OCI-LY7 (cell line): ENCODE data around the gene MMP21. TPM values are rescaled to one million over a fixed set of nuclear protein-coding genes. Genes with fewer than 3 reads are reported as not detected.

Experiments
- BruUV-seq: library from RNA; stranded (reverse); fragments of 400-500 nt; replicated peaks from 2 replicates; lab custom pipeline; 2021; lab: Mats Ljungman, UMichigan
- CTCF ChIA-PET: fragments of 300-600 bp; sonication (Branson Sonifier 250); formaldehyde crosslinking; loops from one replicate; lab custom pipeline; 2022; ENCODE audit warnings: antibody characterized with exemption; ENCODE audit not compliant: unreplicated experiment; lab: Charles Lee
- POLR2A ChIA-PET: fragments of 300-600 bp; sonication (Branson Sonifier 250); formaldehyde crosslinking; loops from one replicate; lab custom pipeline; 2022; ENCODE audit warnings: antibody characterized with exemption; lab: Charles Lee
- DNase-seq: peaks from one replicate; pipeline ENCODE4 v3.0.0-alpha.2; 2015; ENCODE audit warnings: low spot score
- H2AFZ ChIP-seq: fragments of 200-600 bp; sonication (generic), shearing (Covaris generic); 2 replicates; pipeline ENCODE4 v1.6.1; 2014; ENCODE audit warnings: mild to moderate bottlenecking, antibody characterized with exemption, low read length, moderate library complexity
- H3K27ac ChIP-seq: fragments of 200-600 bp; sonication (generic); 2 replicates; pipeline ENCODE4 v1.5.1; 2014; ENCODE audit warnings: mixed run types, low read depth, mild to moderate bottlenecking, moderate library complexity, low read length, inconsistent platforms; ENCODE audit not compliant: poor library complexity, severe bottlenecking
- H3K36me3 ChIP-seq: fragments of 200-600 bp; sonication (generic); 2 replicates; pipeline ENCODE4 v1.6.1; 2014; ENCODE audit warnings: mild to moderate bottlenecking, antibody characterized with exemption, low read length, moderate library complexity, mixed read lengths; ENCODE audit not compliant: insufficient read depth
- H3K4me1 ChIP-seq: fragments of 200-600 bp; sonication (generic); 2 replicates; pipeline ENCODE4 v1.5.1; 2014; ENCODE audit warnings: mild to moderate bottlenecking, low read length; ENCODE audit not compliant: insufficient read depth, poor library complexity, severe bottlenecking
- H3K4me2 ChIP-seq: fragments of 200-600 bp; sonication (generic); 2 replicates; pipeline ENCODE4 v1.6.1; 2014; ENCODE audit warnings: mild to moderate bottlenecking, low read length
- H3K4me3 ChIP-seq: fragments of 200-600 bp; sonication (generic); 2 replicates; pipeline ENCODE4 v1.5.1; 2014; ENCODE audit warnings: mild to moderate bottlenecking, low read depth, low read length; ENCODE audit not compliant: poor library complexity, severe bottlenecking
- H3K79me2 ChIP-seq: fragments of 200-600 bp; sonication (generic); 2 replicates; pipeline ENCODE4 v1.6.1; 2016; ENCODE audit warnings: low read depth, mild to moderate bottlenecking, low read length, moderate library complexity, mixed read lengths; ENCODE audit not compliant: insufficient read depth
- H3K9me2 ChIP-seq: fragments of 200-600 bp; sonication (generic); 2 replicates; pipeline ENCODE4 v1.6.1; 2016; ENCODE audit warnings: mild to moderate bottlenecking, low read length, mixed read lengths; ENCODE audit not compliant: insufficient read depth
- H3K9me3 ChIP-seq: fragments of 200-600 bp; sonication (generic); 2 replicates; pipeline ENCODE4 v1.6.1; 2014; ENCODE audit warnings: mild to moderate bottlenecking, mixed run types, low read length, mixed read lengths
- H4K20me1 ChIP-seq: fragments of 200-600 bp; sonication (generic); 2 replicates; pipeline ENCODE4 v1.6.1; 2014; ENCODE audit warnings: mild to moderate bottlenecking, antibody characterized with exemption, low read length, moderate library complexity, mixed read lengths; ENCODE audit not compliant: insufficient read depth
- EZH2phosphoT487 ChIP-seq: fragments of 200-600 bp; sonication (generic); IDR thresholded peaks from 2 replicates; pipeline ENCODE4 v1.6.1; 2018; ENCODE audit warnings: low read depth, borderline replicate concordance, mild to moderate bottlenecking, mixed run types, antibody characterized with exemption, low read length, moderate library complexity, mixed read lengths
- intact Hi-C: fragments of 100-400 bp; cut with micrococcal nuclease; formaldehyde crosslinking; loops from one replicate; pipeline ENCODE4 v1.10.0; 2022; ENCODE audit not compliant: unreplicated experiment
- total RNA-seq, 2 experiments: library from RNA; depleted of rRNA in 1 of 2; stranded (reverse); fragments of >200 nt in 1 of 2; shearing (Covaris generic) in 1 of 2; gene quantifications; 2 replicates each; pipeline ENCODE4 v1.2.3, GENCODE V29; 2014 to 2022
- TF ChIP-seq, protein P1 (sequence below): fragments of 200-600 bp; sonication (generic); conservative IDR thresholded peaks from 2 replicates; pipeline ENCODE4 v1.5.1; 2014; ENCODE audit warnings: mild to moderate bottlenecking, antibody characterized with exemption, low read length, moderate library complexity, mixed read lengths

MMP21 gene
- total RNA-seq, 2 experiments from 2014 or later: not detected

DNA sequence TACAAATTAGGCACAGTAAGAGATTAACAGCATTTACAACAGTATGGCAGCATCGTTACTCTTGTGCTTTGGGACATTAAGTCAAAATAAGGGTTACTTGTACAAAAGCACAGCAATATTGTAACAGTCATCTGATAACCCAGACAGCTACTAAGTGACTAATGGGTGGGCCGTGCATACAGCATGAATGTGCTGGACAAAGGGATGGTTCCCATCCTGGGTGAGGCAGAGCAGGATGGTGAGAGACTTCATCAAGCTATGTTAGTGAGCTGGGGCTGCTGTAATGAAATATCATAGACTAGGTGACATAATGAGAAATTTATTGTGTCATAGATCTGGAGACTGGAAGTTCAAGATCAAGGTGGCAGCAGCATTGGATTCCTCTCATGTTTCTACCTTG is 30.7 kb downstream of the MMP21 start:
- H3K79me2 ChIP-seq: no peaks in the 10 kb centered on the region
- no peak overlapping the region for H2AFZ ChIP-seq
- intact Hi-C loops: no loop called here
- no peak overlapping the region for H3K4me2 ChIP-seq
- H3K9me2 ChIP-seq: no peaks in the 10 kb centered on the region
- H3K9me3 ChIP-seq: no peaks in the 10 kb centered on the region
- TF ChIP-seq EZH2phosphoT487: no peak
- TF ChIP-seq, protein P1, sequence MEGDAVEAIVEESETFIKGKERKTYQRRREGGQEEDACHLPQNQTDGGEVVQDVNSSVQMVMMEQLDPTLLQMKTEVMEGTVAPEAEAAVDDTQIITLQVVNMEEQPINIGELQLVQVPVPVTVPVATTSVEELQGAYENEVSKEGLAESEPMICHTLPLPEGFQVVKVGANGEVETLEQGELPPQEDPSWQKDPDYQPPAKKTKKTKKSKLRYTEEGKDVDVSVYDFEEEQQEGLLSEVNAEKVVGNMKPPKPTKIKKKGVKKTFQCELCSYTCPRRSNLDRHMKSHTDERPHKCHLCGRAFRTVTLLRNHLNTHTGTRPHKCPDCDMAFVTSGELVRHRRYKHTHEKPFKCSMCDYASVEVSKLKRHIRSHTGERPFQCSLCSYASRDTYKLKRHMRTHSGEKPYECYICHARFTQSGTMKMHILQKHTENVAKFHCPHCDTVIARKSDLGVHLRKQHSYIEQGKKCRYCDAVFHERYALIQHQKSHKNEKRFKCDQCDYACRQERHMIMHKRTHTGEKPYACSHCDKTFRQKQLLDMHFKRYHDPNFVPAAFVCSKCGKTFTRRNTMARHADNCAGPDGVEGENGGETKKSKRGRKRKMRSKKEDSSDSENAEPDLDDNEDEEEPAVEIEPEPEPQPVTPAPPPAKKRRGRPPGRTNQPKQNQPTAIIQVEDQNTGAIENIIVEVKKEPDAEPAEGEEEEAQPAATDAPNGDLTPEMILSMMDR: no peak
- DNase-seq: no peak
- POLR2A ChIA-PET: interaction anchor here (0.6 kb wide), 1 partner anchor 14 kb away, joined by 3 read pairs; no protein-coding TSS in a partner anchor
- CTCF ChIA-PET: no interaction called here
- peaks cover 99% of the 10 kb centered on the region for H3K36me3 ChIP-seq
- H3K4me1 ChIP-seq: no peaks in the 10 kb centered on the region
- no peak overlapping the region for H3K27ac ChIP-seq
- H3K4me3 ChIP-seq: no peak overlapping the region
- 0 out of 2 replicates have a peak, but pooled peaks cover 20% of the 10 kb centered on the region for H4K20me1 ChIP-seq
- no TSS peak for BruUV-seq

DNA sequence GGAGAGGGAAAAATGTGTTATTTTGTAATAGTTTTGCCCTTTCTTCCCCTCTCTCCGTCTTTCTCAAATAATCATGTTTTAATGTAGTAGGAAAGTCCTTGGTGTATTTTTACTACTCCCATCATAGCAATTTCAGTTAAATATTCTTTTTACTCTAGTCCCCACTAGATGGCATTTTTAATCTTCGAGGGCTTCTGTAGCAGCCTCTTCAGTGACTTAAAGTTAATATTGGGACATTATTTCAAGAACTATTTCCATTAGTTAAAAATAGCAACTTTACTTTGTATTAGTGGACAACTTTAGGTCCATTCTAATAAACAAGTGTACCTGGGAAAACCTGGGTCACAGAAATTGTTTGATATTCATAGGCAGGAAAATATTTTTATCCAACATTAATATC is 33.2 kb downstream of the MMP21 start:
- no peaks in the 10 kb centered on the region for H3K9me2 ChIP-seq
- no peak overlapping the region for H3K4me2 ChIP-seq
- peak; percentile 12 for DNase-seq
- H2AFZ ChIP-seq: no peak overlapping the region
- 0 out of 2 replicates have a peak, but pooled peaks cover 7% of the 10 kb centered on the region for H3K79me2 ChIP-seq
- H3K27ac ChIP-seq: no peak overlapping the region
- no peaks in the 10 kb centered on the region for H3K9me3 ChIP-seq
- ChIA-PET CTCF (no interaction called here), POLR2A (no interaction called here)
- 0 out of 2 replicates have a peak, but pooled peaks cover 23% of the 10 kb centered on the region for H4K20me1 ChIP-seq
- TSS peak; percentile 4 for BruUV-seq
- H3K4me1 ChIP-seq: no peaks in the 10 kb centered on the region
- TF ChIP-seq, protein P1: peak; percentile 61
- no peak for TF ChIP-seq EZH2phosphoT487
- peaks cover 99% of the 10 kb centered on the region for H3K36me3 ChIP-seq
- no peak overlapping the region for H3K4me3 ChIP-seq
- intact Hi-C loops: no loop called here

GRCh38 chr10:125739994-125740679 is 35.5 kb downstream of the MMP21 start:
- no TSS peak for BruUV-seq
- H3K4me1 ChIP-seq: no peaks in the 10 kb centered on the region
- peaks cover 41% of the 10 kb centered on the region for H4K20me1 ChIP-seq
- no peaks in the 10 kb centered on the region for H3K9me3 ChIP-seq
- POLR2A ChIA-PET: interaction anchor here (0.6 to 1.7 kb wide), 4 partner anchors 9 to 16 kb away, joined by 3 to 7 read pairs (median 4); no protein-coding TSS in a partner anchor
- CTCF ChIA-PET: no interaction called here
- no peak overlapping the region for H3K4me3 ChIP-seq
- H3K27ac ChIP-seq: no peak overlapping the region
- no peak for DNase-seq
- H3K9me2 ChIP-seq: no peaks in the 10 kb centered on the region
- H3K36me3 ChIP-seq: peaks cover 99% of the 10 kb centered on the region
- no peak for TF ChIP-seq EZH2phosphoT487
- TF ChIP-seq, protein P1: no peak
- peaks cover 15% of the 10 kb centered on the region; the same call in 1 of the 2 replicates for H3K79me2 ChIP-seq
- H3K4me2 ChIP-seq: no peak overlapping the region
- no peak overlapping the region for H2AFZ ChIP-seq
- intact Hi-C loops: no loop called here
